Inflammatory macrophage treated with lipopolysaccharide for 4 hours (primary cell): ENCODE measurements around the gene AOX1.
A peak's percentile ranks its signal among the peaks of the same experiment; 100 is the strongest.
"Not testable (repeated sequence)": the region's sequence is repeated elsewhere in the genome, so short reads cannot be mapped to it uniquely, and the experiment has no call there.

ENCODE experiments used
- DNase-seq: peaks from one replicate; pipeline ENCODE4 v3.0.0-alpha.2; 2020

AOX1 gene

GRCh38 chr2:200703926-200704637 lies 118.3 kb downstream of the AOX1 start:
- DNase-seq = no peak

- no peak for DNase-seq
Measured at GRCh38 chr2:200705305-200706041, 119.7 kb downstream of the AOX1 start.

- no peak for DNase-seq
Measured at GRCh38 chr2:200708943-200709342, 123.1 kb downstream of the AOX1 start.

- DNase-seq = peak; percentile 100
Measured at GRCh38 chr2:200713003-200713703, 127.3 kb downstream of the AOX1 start.

GRCh38 chr2:200713704-200714064 lies 127.9 kb downstream of the AOX1 start:
- no peak for DNase-seq

- not testable (repeated sequence) for DNase-seq
Measured at GRCh38 chr2:200715014-200715413, 129.2 kb downstream of the AOX1 start.

- DNase-seq = no peak
Measured at GRCh38 chr2:200716386-200716785, 130.6 kb downstream of the AOX1 start.
